Measurements from ENCODE around the gene PRND.

Gene PRND

GRCh38 chr20:4766631-4767030, 44.9 kb downstream of the PRND start:
- H3K27me3 ChIP-seq (ENCODE audit: insufficient read depth, low read length), result peaks cover 2% of the 10 kb centered on the region; the same call in 1 of the 2 replicates
- H3K9me2 ChIP-seq (ENCODE audit: low read depth, low read length), result no peaks in the 10 kb centered on the region
- H3K4me3 ChIP-seq (ENCODE audit: low read depth, low read length, poor library complexity, severe bottlenecking), result no peak overlapping the region
- peaks cover under 1% of the 10 kb centered on the region; the same call in 1 of the 2 replicates for H3K36me3 ChIP-seq (ENCODE audit: insufficient read depth, low read length)
- peaks cover 7% of the 10 kb centered on the region for H3K4me1 ChIP-seq (ENCODE audit: insufficient read depth, low read length, severe bottlenecking)
- H2AFZ ChIP-seq (ENCODE audit: low read length), result no peak overlapping the region
- H3K9me3 ChIP-seq (ENCODE audit: low read length), result peaks cover under 1% of the 10 kb centered on the region; the same call in 1 of the 2 replicates
- no peaks in the 10 kb centered on the region for H4K20me1 ChIP-seq (ENCODE audit: insufficient read depth, low read length)
- TF ChIP-seq EZH2 (IDR thresholded peaks at IDR 0.05; ENCODE audit: borderline replicate concordance, low read length) (no peak), CTCF (IDR thresholded peaks at IDR 0.05; ENCODE audit: low read length) (no peak)
- no peak overlapping the region for H3K4me2 ChIP-seq (ENCODE audit: low read length)
- H3K9ac ChIP-seq (ENCODE audit: low read length), result no peak overlapping the region
- no peaks in the 10 kb centered on the region for H3F3A ChIP-seq (ENCODE audit: insufficient read depth, low read length)
- no peaks in the 10 kb centered on the region for H3K79me2 ChIP-seq (ENCODE audit: insufficient read depth, low read length)
- no peak overlapping the region for H3K27ac ChIP-seq (ENCODE audit: low read depth, low read length, poor library complexity, severe bottlenecking)

- Histone ChIP-seq H3F3A (ENCODE audit: insufficient read depth, low read length) (no peaks in the 10 kb centered on the region), H3K36me3 (ENCODE audit: insufficient read depth, low read length) (peaks cover 5% of the 10 kb centered on the region; the same call in 1 of the 2 replicates), H4K20me1 (ENCODE audit: insufficient read depth, low read length) (no peaks in the 10 kb centered on the region), H3K9ac (ENCODE audit: low read length) (no peak overlapping the region), H3K4me2 (ENCODE audit: low read length) (no peak overlapping the region), H3K79me2 (ENCODE audit: insufficient read depth, low read length) (no peaks in the 10 kb centered on the region), H2AFZ (ENCODE audit: low read length) (no peak overlapping the region), H3K4me1 (ENCODE audit: insufficient read depth, low read length, severe bottlenecking) (peaks cover 5% of the 10 kb centered on the region), H3K27ac (ENCODE audit: low read depth, low read length, poor library complexity, severe bottlenecking) (no peak overlapping the region), H3K9me2 (ENCODE audit: low read depth, low read length) (no peaks in the 10 kb centered on the region), H3K27me3 (ENCODE audit: insufficient read depth, low read length) (peaks cover 7% of the 10 kb centered on the region; the same call in 1 of the 2 replicates), H3K4me3 (ENCODE audit: low read depth, low read length, poor library complexity, severe bottlenecking) (no peak overlapping the region), H3K9me3 (ENCODE audit: low read length) (peaks cover 5% of the 10 kb centered on the region)
- no peak for TF ChIP-seq EZH2 (IDR thresholded peaks at IDR 0.05; ENCODE audit: borderline replicate concordance, low read length)
- TF ChIP-seq CTCF (IDR thresholded peaks at IDR 0.05; ENCODE audit: low read length), result no peak
Measured at GRCh38 chr20:4767084-4767483, 45.4 kb downstream of the PRND start.

- no peak for TF ChIP-seq CTCF (IDR thresholded peaks at IDR 0.05; ENCODE audit: low read length)
- no peak for TF ChIP-seq EZH2 (IDR thresholded peaks at IDR 0.05; ENCODE audit: borderline replicate concordance, low read length)
- H3K79me2 ChIP-seq (ENCODE audit: insufficient read depth, low read length), result no peaks in the 10 kb centered on the region
- H3K9me2 ChIP-seq (ENCODE audit: low read depth, low read length), result no peaks in the 10 kb centered on the region
- peaks cover 13% of the 10 kb centered on the region for H3K9me3 ChIP-seq (ENCODE audit: low read length)
- H3K4me2 ChIP-seq (ENCODE audit: low read length), result no peak overlapping the region
- peaks cover 5% of the 10 kb centered on the region for H3K4me1 ChIP-seq (ENCODE audit: insufficient read depth, low read length, severe bottlenecking)
- H3K36me3 ChIP-seq (ENCODE audit: insufficient read depth, low read length), result peaks cover 6% of the 10 kb centered on the region; the same call in 1 of the 2 replicates
- no peak overlapping the region for H2AFZ ChIP-seq (ENCODE audit: low read length)
- no peak overlapping the region for H3K27ac ChIP-seq (ENCODE audit: low read depth, low read length, poor library complexity, severe bottlenecking)
- H3K27me3 ChIP-seq (ENCODE audit: insufficient read depth, low read length), result peaks cover 9% of the 10 kb centered on the region; the same call in 1 of the 2 replicates
- no peaks in the 10 kb centered on the region for H4K20me1 ChIP-seq (ENCODE audit: insufficient read depth, low read length)
- H3K9ac ChIP-seq (ENCODE audit: low read length), result no peak overlapping the region
- no peak overlapping the region for H3K4me3 ChIP-seq (ENCODE audit: low read depth, low read length, poor library complexity, severe bottlenecking)
- H3F3A ChIP-seq (ENCODE audit: insufficient read depth, low read length), result no peaks in the 10 kb centered on the region
Measured at GRCh38 chr20:4769328-4769727, 47.6 kb downstream of the PRND start.
